CD4-positive, alpha-beta T cell treated with Interleukin-4 for 4 hours (primary cell): Measurements from ENCODE around the gene AVP.
"Not testable (repeated sequence)": the region's sequence is repeated elsewhere in the genome, so short reads cannot be mapped to it uniquely, and the experiment has no call there.

Experiments used
- DNase-seq: peaks from one replicate; pipeline ENCODE4 v3.0.0-alpha.2; 2020

The AVP gene

DNA sequence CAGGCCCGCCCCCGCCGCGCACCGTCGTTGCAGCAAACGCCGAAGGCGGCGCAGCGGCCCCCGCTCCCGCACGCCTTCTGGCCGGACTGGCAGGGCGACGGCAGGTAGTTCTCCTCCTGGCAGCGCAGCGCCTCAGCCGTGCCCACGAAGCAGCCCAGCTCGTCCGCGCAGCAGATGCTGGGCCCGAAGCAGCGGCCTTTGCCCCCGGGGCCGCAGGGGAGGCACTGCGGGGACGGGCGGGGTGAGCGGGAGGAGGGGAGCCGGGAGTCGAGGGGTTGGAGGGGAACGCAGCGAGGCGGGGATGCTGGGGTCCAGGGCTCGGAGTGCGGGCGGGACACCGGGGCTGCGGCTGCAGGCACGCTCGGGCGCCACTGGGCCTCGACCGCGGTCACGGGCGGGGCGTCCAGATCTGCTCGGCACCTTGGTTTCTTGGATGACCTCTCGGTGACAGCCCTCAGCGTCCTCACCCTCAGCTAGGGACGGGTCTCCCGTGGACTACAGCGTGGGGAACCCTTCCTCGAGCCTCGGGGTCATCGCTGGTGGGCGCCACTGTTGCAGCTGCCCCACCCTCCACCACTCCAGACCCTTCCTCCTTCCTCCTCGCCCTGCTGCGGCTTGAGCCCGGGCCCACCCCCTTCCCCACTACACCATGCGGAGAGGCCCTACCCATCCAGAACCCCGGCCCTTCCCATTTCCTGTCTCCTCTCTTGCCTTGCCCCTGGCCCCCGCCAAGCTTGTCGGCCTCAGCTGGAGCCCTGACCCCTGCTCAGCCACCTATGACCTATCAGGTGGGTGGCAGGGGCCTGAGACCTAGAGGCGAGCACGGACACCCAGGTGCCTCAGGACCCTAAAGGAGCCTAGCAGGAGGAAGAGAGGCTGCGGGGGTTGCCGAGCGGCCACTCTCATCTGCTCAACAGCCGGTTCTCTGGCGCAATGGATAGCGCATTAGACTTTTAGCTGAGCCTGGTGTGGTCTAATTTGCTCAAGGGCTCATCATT is 1.3 kb downstream of the AVP start:
- DNase-seq, result no peak

DNA sequence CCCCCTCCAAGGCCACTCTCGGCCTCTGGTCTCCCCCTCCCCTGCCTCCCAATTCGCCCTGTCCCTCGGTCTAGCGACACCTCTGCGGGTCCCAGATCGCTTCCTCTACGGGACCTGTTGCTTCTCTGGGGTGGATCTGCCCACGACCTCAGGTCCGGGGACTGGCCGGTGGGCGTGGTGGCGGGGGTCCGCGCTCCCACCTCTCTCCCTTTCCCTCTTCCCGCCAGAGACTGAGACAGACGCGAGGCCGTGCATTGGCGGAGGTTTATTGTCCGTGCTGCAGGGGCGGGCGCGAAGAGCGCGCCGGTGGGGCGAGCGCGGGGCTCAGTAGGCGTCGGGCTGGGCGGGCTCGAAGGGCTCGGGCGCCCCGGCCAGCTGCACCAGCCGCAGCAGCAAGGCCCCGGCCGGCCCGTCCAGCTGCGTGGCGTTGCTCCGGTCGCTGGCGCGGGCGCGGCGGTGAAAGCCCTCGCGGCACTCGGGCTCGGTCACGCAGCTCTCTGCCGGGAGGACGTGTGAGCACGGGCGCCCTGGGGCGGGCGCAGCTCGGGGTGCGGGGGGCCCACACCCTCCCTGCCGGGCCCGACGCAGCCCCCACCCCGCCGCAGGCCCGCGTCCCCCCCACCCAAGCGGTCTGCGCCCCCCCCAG is 2.1 kb downstream of the AVP start:
- no peak for DNase-seq

- DNase-seq, result no peak
These were observed 2.9 kb downstream of the AVP start for GRCh38 chr20:3081641-3082040.

DNA sequence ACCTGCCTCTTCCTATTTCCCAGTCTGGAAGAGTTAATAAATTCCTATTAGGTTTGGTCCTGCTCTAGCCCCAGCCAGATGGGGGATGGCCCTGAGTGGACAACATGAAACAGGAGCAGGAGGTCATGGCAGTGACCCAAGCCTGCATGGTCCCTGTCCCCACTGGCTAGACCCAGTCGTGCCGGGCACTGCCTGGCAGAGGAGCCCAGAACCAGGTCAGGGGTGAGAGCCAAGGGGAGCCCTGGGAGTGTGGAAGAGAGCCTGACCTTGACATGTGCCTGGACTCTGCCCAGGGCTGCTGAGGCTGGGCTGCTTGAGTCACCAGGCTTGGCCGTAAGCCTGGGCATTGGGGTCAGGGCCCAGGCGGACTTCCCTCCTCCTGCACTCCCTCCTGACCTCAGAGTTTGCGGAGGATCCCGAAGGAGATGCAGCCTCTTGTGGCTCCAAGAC is 3.6 kb downstream of the AVP start:
- DNase-seq, result no peak

DNA sequence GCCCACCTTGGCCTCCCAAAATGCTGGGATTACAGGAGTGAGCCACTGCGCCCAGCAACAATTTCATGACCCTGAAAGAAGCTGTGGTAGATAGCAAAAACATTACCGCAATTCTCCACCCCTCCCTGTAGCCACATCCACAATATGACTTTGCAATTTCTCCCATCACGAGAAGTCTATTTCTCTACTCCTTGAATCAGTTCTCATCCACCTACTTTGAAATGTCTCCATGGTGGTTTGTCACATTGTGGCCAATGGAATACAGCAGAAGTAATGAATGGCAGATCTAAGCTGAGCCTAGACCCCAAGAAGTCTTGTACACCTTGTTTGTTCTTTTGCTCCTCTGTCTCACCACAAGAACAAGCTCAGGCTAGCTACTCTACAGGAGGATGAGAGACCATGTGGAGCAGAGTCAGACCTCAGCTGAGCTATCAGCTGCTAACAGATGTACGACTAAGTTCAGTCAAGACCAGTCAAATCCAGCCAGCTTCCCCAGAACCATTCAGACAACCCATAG is 6.8 kb downstream of the AVP start:
- DNase-seq, result no peak

GRCh38 chr20:3075315-3075714 is 9.2 kb downstream of the AVP start:
- DNase-seq, result not testable (repeated sequence)

DNA sequence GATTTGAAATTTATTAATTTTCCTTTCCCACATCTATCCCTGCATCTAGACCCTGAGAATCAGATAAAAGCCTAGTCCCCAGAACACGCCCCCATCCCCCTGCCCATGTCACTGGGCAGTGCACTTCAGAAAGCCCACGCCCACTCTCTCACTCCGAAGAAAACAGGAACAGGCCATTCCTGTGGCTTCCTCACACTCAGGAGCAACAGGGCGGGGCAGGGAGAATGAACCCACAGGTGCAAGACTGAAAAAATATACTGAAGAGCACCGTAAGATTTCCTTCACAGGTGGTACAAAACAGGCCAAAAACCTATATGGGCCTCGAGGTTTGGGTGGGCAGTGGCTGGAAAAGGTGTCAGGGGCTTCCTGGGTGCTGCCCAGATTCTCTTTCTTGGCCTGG is 9.7 kb downstream of the AVP start:
- no peak for DNase-seq

- DNase-seq, result not testable (repeated sequence)
These were observed 11.3 kb downstream of the AVP start for GRCh38 chr20:3073251-3073643.

GRCh38 chr20:3072530-3073250 is 11.8 kb downstream of the AVP start:
- DNase-seq, result no peak

- DNase-seq, result peak; percentile 77
These were observed 12.7 kb downstream of the AVP start, which contains the start of gene OXT for GRCh38 chr20:3071610-3072529. OXT (plus strand) TSS chr20:3071620; CDS start chr20:3071656, 36 bp downstream.

DNA sequence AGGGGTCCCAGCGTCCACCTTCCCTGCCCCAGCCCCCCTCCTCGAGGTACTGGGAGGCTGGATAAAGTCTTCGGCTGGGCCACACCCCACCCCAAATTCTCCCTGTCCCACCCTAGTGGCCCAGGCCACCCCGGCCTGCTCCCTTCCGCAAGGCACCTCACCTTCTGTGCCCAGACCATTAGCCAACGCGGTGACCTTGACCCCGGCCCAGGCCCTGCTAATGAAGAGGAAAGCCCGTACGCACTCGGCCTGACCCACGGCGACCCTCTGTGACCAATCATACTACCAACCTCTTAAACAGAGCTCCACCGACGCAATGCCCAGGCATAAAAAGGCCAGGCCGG is 13.3 kb downstream of the AVP start:
- DNase-seq, result no peak

- no peak for DNase-seq
These were observed 13.8 kb downstream of the AVP start for GRCh38 chr20:3070725-3071124.

DNA sequence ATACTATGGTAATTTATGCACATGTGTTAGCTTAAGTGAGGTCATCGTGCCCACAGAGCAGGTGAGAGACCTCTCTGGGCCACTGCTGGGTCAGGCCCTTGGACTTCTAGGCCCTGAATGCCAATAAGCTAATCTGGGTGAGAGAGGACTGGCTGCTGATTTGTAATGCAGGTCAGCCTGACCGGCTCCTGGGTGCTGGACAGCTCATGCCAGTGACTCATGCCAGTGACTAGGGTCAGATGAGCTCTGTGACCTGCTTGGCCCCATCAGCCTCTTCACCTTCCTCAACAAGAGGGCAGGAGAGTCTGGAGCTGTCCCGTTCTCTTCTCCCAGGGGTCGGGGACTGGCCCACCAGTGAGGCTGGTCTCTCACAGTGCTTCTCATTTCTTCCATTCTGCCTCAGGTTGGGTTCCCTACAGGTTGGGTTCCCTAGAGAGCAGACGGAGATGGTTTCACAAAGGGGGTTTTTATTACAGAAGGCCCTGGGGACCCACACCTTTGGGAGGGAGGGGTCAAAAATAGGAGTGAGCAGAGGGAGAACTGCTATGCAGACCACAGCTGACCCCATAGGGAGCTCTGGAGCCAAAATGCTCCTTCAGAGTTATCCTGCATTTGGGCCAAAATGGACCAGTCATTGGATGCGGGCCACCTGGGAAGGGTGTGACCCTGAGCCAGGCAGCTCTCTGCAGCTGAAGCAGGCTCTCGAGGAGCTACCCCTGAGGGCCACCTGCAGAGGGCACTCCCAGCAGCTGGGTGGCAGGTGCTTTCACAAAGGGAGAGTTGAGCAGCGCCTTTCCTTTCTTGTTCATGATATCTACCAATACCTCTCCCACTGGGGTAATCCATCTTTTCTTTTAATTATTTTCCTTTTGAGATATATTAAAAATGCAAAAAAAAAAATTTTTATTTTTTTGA is 15.3 kb downstream of the AVP start:
- no peak for DNase-seq

DNA sequence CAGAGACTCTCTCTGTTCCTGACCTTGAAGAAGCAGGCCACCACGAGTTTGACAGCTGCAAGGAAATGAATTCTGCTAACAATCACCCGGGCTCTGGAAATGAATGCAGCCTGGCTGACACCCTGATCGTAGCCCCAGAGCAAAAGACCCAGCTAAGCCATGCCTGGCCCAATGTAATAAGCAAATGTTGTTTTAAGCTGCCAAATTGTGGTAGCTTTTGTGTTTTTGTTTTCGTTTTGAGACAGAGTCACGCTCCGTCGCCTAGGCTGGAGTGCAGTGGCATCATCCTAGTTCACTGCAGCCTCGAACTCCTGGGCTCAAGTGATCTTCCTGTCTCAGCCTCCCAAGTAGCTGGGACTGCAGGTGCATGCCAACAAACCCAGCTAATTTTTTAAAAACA is 16.4 kb downstream of the AVP start:
- no peak for DNase-seq

- no peak for DNase-seq
These were observed 17.1 kb downstream of the AVP start for GRCh38 chr20:3067139-3068014.

DNA sequence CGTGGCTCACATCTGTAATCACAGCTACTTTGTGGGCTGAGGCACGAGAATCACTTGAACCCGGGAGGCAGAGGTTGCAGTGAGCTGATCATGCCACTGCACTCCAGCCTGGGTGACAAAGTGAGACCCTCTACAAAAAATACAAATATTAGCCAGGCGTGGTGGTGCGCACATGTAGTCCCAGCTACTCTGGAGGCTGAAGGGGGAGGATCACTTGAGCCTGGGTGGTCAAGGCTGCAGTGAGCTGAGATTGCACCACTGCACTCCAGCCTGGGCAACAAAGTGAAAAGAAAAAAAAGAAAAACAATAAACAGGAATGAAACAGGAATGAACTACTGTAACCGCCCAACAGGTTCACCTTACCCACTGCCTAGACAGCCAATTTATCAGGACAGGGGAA is 20.4 kb downstream of the AVP start:
- not testable (repeated sequence) for DNase-seq

GRCh38 chr20:3059489-3059888 is 25.0 kb downstream of the AVP start:
- no peak for DNase-seq

DNA sequence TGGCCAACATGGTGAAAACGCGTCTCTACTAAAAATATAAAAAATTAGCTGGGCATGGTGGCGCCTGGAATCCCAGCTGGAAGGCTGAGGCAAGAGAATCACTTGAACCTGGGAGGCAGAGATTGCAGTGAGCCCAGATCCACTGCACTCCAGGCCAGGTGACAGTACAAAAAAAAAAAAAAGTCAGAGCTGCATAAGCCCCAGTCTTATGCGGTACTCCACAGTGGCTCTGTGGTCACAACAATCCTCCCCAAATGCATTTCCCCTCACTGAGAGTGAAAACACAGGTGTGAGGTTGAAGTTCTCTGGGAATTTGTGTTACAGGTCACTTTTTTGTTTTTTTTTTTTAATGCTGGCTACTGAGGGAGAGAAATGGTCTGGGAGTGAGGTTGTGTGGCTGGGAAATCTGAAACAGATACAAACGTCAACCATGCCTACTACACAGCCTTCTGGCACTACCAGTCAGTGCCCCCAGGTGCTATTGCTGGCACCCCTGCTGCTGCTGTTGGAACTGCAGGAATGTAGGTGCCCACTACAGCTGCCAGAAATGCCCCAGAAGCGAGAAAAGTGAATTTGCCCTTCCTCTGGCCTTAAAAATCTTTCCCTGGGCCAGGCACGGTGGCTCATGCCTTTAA is 33.0 kb downstream of the AVP start:
- DNase-seq, result no peak
